HEK293 (cell line): ENCODE results near the gene RAB36.

ENCODE experiments used
- BCL11B ChIP-seq: fragments of 450-650 bp; formaldehyde crosslinking; IDR thresholded peaks from 2 replicates; pipeline ENCODE4 v1.5.1; 2016; ENCODE audit warnings: low read depth, missing biosample characterization, missing genetic modification characterization
- CTCF ChIP-seq: fragments of 450-650 bp; formaldehyde crosslinking; IDR thresholded peaks from 2 replicates; pipeline ENCODE4 v1.5.1; 2016; ENCODE audit warnings: missing biosample characterization, missing genetic modification characterization
- KLF1 ChIP-seq: fragments of 450-650 bp; formaldehyde crosslinking; IDR thresholded peaks from 2 replicates; pipeline ENCODE4 v1.5.1; 2016; ENCODE audit warnings: missing biosample characterization, missing genetic modification characterization
- KLF16 ChIP-seq: fragments of 450-650 bp; formaldehyde crosslinking; IDR thresholded peaks from 2 replicates; pipeline ENCODE4 v1.5.1; 2017; ENCODE audit warnings: missing biosample characterization, missing genetic modification characterization
- KLF7 ChIP-seq: fragments of 450-650 bp; formaldehyde crosslinking; IDR thresholded peaks from 2 replicates; pipeline ENCODE4 v1.5.1; 2016; ENCODE audit warnings: missing biosample characterization, missing genetic modification characterization, borderline replicate concordance
- MZF1 ChIP-seq: fragments of 450-650 bp; formaldehyde crosslinking; IDR thresholded peaks from 2 replicates; pipeline ENCODE4 v1.5.1; 2017; ENCODE audit warnings: missing biosample characterization, missing genetic modification characterization, borderline replicate concordance
- PATZ1 ChIP-seq: fragments of 450-650 bp; formaldehyde crosslinking; IDR thresholded peaks from 2 replicates; pipeline ENCODE4 v1.5.1; 2016; ENCODE audit warnings: missing biosample characterization, missing genetic modification characterization
- PBX3 ChIP-seq: sonication (generic); formaldehyde crosslinking; IDR thresholded peaks from 2 replicates; pipeline ENCODE4 v1.8.1; 2022; ENCODE audit warnings: mild to moderate bottlenecking, moderate library complexity, missing genetic modification reagents
- ZEB2 ChIP-seq: fragments of 450-650 bp; formaldehyde crosslinking; IDR thresholded peaks from 2 replicates; pipeline ENCODE4 v1.5.1; 2016; ENCODE audit warnings: missing biosample characterization, missing genetic modification characterization
- ZFP37 ChIP-seq: fragments of 450-650 bp; formaldehyde crosslinking; IDR thresholded peaks from 2 replicates; pipeline ENCODE4 v1.5.1; 2016; ENCODE audit warnings: missing biosample characterization, missing genetic modification characterization
- ZNF654 ChIP-seq: fragments of 450-650 bp; formaldehyde crosslinking; IDR thresholded peaks from 2 replicates; pipeline ENCODE4 v1.5.1; 2016; ENCODE audit warnings: low read depth, missing biosample characterization, missing genetic modification characterization
- ZNF660 ChIP-seq: fragments of 450-650 bp; IDR thresholded peaks from 2 replicates; pipeline ENCODE4 v1.5.1; 2018; ENCODE audit warnings: missing biosample characterization, mild to moderate bottlenecking, missing genetic modification characterization

- TF ChIP-seq KLF16 (no peak), CTCF (tag by site-specific recombination) (no peak), PBX3 (no peak), KLF1 (tag by site-specific recombination) (peak; percentile 33; the same call in 1 of the 2 replicates), PATZ1 (no peak), ZNF654 (tag by site-specific recombination) (no peak), MZF1 (tag by site-specific recombination) (no peak), KLF7 (tag by site-specific recombination) (no peak), BCL11B (tag by site-specific recombination) (no peak), ZNF660 (tag by site-specific recombination) (no peak), ZFP37 (tag by site-specific recombination) (no peak), ZEB2 (tag by site-specific recombination) (no peak)
These were observed 37.6 kb upstream of the RAB36 start for GRCh38 chr22:23107487-23108248.
